HepG2 (cell line): Measurements from ENCODE around the gene BCL2L2. TPM values are rescaled to one million over a fixed set of nuclear protein-coding genes. Genes with fewer than 3 reads are reported as not detected.
A peak's percentile ranks its signal among the peaks of the same experiment; 100 is the strongest.

Experiments used
- ATAC-seq: fragments of 200-7000 bp; cut with Tn5 transposase; 3 replicates; pipeline ENCODE4 v1.9.1; 2020; ENCODE audit warnings: mild to moderate bottlenecking, moderate library complexity
- Bru-seq: library from RNA; stranded (reverse); fragments of 400-500 nt; gene quantifications from one replicate; lab custom pipeline; 2021; lab: Mats Ljungman, UMichigan
- BruChase-seq, 2 experiments: library from RNA; stranded (reverse); fragments of 400-500 nt; gene quantifications; one replicate each; lab custom pipeline; 2021; lab: Mats Ljungman, UMichigan
- BruUV-seq: library from RNA; stranded (reverse); fragments of 400-500 nt; replicated peaks from 2 replicates; lab custom pipeline; 2021; lab: Mats Ljungman, UMichigan
- CTCF ChIA-PET: fragments of 300-600 bp; formaldehyde crosslinking; extraction: SDS; loops from one replicate; lab custom pipeline; 2021; ENCODE audit warnings: low total read pairs, inconsistent platforms, low intra/inter-chr PET ratio; lab: Yijun Ruan, JAX
- POLR2A ChIA-PET: fragments of 350-600 bp; sonication (Branson Sonifier 250); formaldehyde crosslinking; loops from one replicate; lab custom pipeline; 2020; ENCODE audit warnings: antibody characterized with exemption, inconsistent platforms; lab: Yijun Ruan, JAX
- DNase-seq: peaks from one replicate; pipeline ENCODE4 v3.0.0-alpha.2; 2015; ENCODE audit warnings: low spot score
- FAIRE-seq: peaks from 3 replicates; lab custom pipeline; 2011; peaks lifted over from hg19 to GRCh38; lab: Jason Lieb, UNC
- H2AFZ ChIP-seq: one replicate; pipeline ENCODE4 v1.6.1; 2011; ENCODE audit warnings: low read length, inconsistent platforms
- H3K27ac ChIP-seq: fragments of 300-600 bp; 3 replicates; pipeline ENCODE4 v1.8.0; 2011; ENCODE audit warnings: mixed run types, mild to moderate bottlenecking, mixed read lengths, low read length, inconsistent platforms; ENCODE audit not compliant: insufficient read depth; ENCODE audit errors: extremely low read length
- H3K27me3 ChIP-seq, 2 experiments: fragments of 200-600 bp in 1 of 2; 2 replicates in 1 of 2; 3 replicates in 1 of 2; pipeline versions ENCODE4 v1.6.0 to v1.8.0; 2011; ENCODE audit warnings: low read length in 2 of 2, mild to moderate bottlenecking in 2 of 2, moderate library complexity in 2 of 2, inconsistent platforms in 1 of 2; ENCODE audit not compliant: insufficient read depth in 2 of 2, control insufficient read depth in 1 of 2
- H3K36me3 ChIP-seq, 2 experiments: fragments of 200-600 bp in 1 of 2; replicated peaks in 1 of 2; 2 replicates in 1 of 2; 3 replicates in 1 of 2; pipeline versions ENCODE4 v1.5.1 to v1.8.0; 2011; ENCODE audit warnings: low read length in 2 of 2, inconsistent platforms in 1 of 2; ENCODE audit not compliant: insufficient read depth in 2 of 2, control insufficient read depth in 1 of 2
- H3K4me1 ChIP-seq: 2 replicates; pipeline ENCODE4 v1.5.1; 2012; ENCODE audit warnings: low read length, inconsistent platforms; ENCODE audit not compliant: insufficient read depth
- H3K4me2 ChIP-seq: 2 replicates; pipeline ENCODE4 v1.6.0; 2011; ENCODE audit warnings: low read depth, low read length, inconsistent platforms
- H3K4me3 ChIP-seq, 3 experiments: fragments of 200-600 bp in 1 of 3; sonication (generic), shearing (Covaris generic) in 1 of 3; replicated peaks in 1 of 3; 2 replicates each; pipeline ENCODE4 v1.5.1; 2011 to 2016; ENCODE audit warnings: low read length in 3 of 3, inconsistent platforms in 2 of 3, low read depth in 2 of 3, mild to moderate bottlenecking in 2 of 3, control low read depth in 1 of 3, mixed read lengths in 1 of 3; ENCODE audit not compliant: insufficient read depth in 1 of 3
- H3K79me2 ChIP-seq: one replicate; pipeline ENCODE4 v1.6.1; 2011; ENCODE audit warnings: low read length, inconsistent platforms; ENCODE audit not compliant: insufficient read depth
- H3K9ac ChIP-seq: 2 replicates; pipeline ENCODE4 v1.6.0; 2011; ENCODE audit warnings: mild to moderate bottlenecking, low read depth, low read length, inconsistent platforms; ENCODE audit not compliant: insufficient read depth
- H3K9me3 ChIP-seq: 2 replicates; pipeline ENCODE4 v1.5.1; 2012; ENCODE audit warnings: mild to moderate bottlenecking, low read length
- H4K20me1 ChIP-seq: 2 replicates; pipeline ENCODE4 v1.6.0; 2011; ENCODE audit warnings: inconsistent platforms, mild to moderate bottlenecking, low read length, moderate library complexity; ENCODE audit not compliant: insufficient read depth
- HOXA7 ChIP-seq: sonication (generic); formaldehyde crosslinking; IDR thresholded peaks from 2 replicates; pipeline ENCODE4 v1.8.1; 2022; ENCODE audit warnings: mild to moderate bottlenecking, missing genetic modification reagents, moderate library complexity
- KLF15 ChIP-seq: sonication (generic); formaldehyde crosslinking; IDR thresholded peaks from 2 replicates; pipeline ENCODE4 v1.8.1; 2023; ENCODE audit warnings: borderline replicate concordance, mild to moderate bottlenecking, inconsistent platforms, missing genetic modification reagents, mixed read lengths
- PCBP2 ChIP-seq: fragments of 200-400 bp; formaldehyde crosslinking; optimal IDR thresholded peaks from 2 replicates; pipeline ENCODE3; 2018; ENCODE audit warnings: low read length, low read depth; ENCODE audit not compliant: poor library complexity, severe bottlenecking
- RXRB ChIP-seq: IDR thresholded peaks from 2 replicates; pipeline ENCODE4 v1.6.1; 2016; ENCODE audit warnings: borderline replicate concordance, missing genetic modification reagents, missing compliant biosample characterization
- SMAD3 ChIP-seq: sonication (generic); formaldehyde crosslinking; IDR thresholded peaks from 2 replicates; pipeline ENCODE4 v1.4.0; 2020; ENCODE audit warnings: missing genetic modification reagents
- THAP7 ChIP-seq: sonication (generic); formaldehyde crosslinking; IDR thresholded peaks from 2 replicates; pipeline ENCODE4 v1.8.1; 2023; ENCODE audit warnings: mild to moderate bottlenecking, missing genetic modification reagents
- ZBTB37 ChIP-seq: sonication (generic); formaldehyde crosslinking; IDR thresholded peaks from 2 replicates; pipeline ENCODE4 v1.4.0; 2020; ENCODE audit warnings: mild to moderate bottlenecking, missing genetic modification reagents
- ZBTB4 ChIP-seq: sonication (generic); formaldehyde crosslinking; IDR thresholded peaks from 2 replicates; pipeline ENCODE4 v1.4.0; 2020; ENCODE audit warnings: missing genetic modification reagents, mild to moderate bottlenecking, borderline replicate concordance
- ZEB1 ChIP-seq: IDR thresholded peaks from 2 replicates; pipeline ENCODE4 v1.6.1; 2012; ENCODE audit warnings: mild to moderate bottlenecking, low read depth, inconsistent platforms; ENCODE audit not compliant: insufficient replicate concordance
- ZNF510 ChIP-seq: sonication (generic); formaldehyde crosslinking; IDR thresholded peaks from 2 replicates; pipeline ENCODE4 v1.4.0; 2020; ENCODE audit warnings: low read depth, mild to moderate bottlenecking, missing genetic modification reagents
- WGBS: methylation state at CpG from one replicate; pipeline ENCODE4 v1.1.6; 2017; ENCODE audit warnings: low lambda C conversion rate; 5-methylcytosine and 5-hydroxymethylcytosine counted together
- in situ Hi-C: cut with HindIII; loops from 2 replicates; pipeline ENCODE4 v1.10.0; 2017; ENCODE audit warnings: low pct_unique_long_range_greater_than_20kb; ENCODE audit not compliant: extremely low pct_ligation_motif_present
- intact Hi-C: fragments of 100-400 bp; cut with micrococcal nuclease; formaldehyde crosslinking; loops from one replicate; pipeline ENCODE4 v1.10.0; 2022; ENCODE audit not compliant: unreplicated experiment
- long read RNA-seq, 2 experiments: library from RNA in 1 of 2; library from polyadenylated mRNA in 1 of 2; stranded (forward) in 1 of 2; unstranded in 1 of 2; transcript quantifications; one replicate each; pipeline ENCODE4 v2.0.0, GENCODE V29; 2019 to 2022
- polyA minus RNA-seq, 3 experiments: library from RNA; depleted of rRNA, polyadenylated mRNA; stranded (reverse); fragments of >200 nt; gene quantifications; 2 replicates each; pipeline ENCODE4 v1.2.3, GENCODE V29; 2011; ENCODE audit warnings: low replicate concordance in 1 of 3
- polyA plus RNA-seq, 8 experiments: library from polyadenylated mRNA; depleted of rRNA in 3 of 8; stranded (reverse) in 7 of 8; unstranded in 1 of 8; fragments of >200 nt; fragmentation: Illumina TruSeq in 4 of 8; extraction: Trizol in 4 of 8; gene quantifications; 2 replicates each; pipeline versions ENCODE4 v1.2.1 to v1.2.3, GENCODE V29; 2011 to 2016; ENCODE audit warnings: low read depth in 4 of 8, missing spikeins in 1 of 8, mixed read lengths in 1 of 8; ENCODE audit not compliant: insufficient read depth in 1 of 8
- total RNA-seq, 5 experiments: library from RNA; depleted of rRNA; stranded (reverse); fragments of >200 nt; fragmentation: Illumina TruSeq; extraction: Trizol; gene quantifications; 2 replicates each; pipeline ENCODE4 v1.2.3, GENCODE V29; 2016; ENCODE audit warnings: low read depth in 1 of 5

Gene BCL2L2
- total RNA-seq (2016; rRNA removed; fragmentation: Illumina TruSeq; extraction: Trizol) = 26.6 and 28.1 TPM in 2 replicates
- 5.8 and 7.1 TPM in 2 replicates for total RNA-seq (2016; cell fraction: cytosol; rRNA removed; fragmentation: Illumina TruSeq; extraction: Trizol; ENCODE audit: low read depth)
- 23.5 and 29.8 TPM in 2 replicates for total RNA-seq (2016; cell fraction: insoluble cytoplasmic fraction; rRNA removed; fragmentation: Illumina TruSeq; extraction: Trizol)
- total RNA-seq (2016; cell fraction: membrane; rRNA removed; fragmentation: Illumina TruSeq; extraction: Trizol) = 24.4 and 25.0 TPM in 2 replicates
- 38.0 and 39.0 TPM in 2 replicates for total RNA-seq (2016; cell fraction: nucleus; rRNA removed; fragmentation: Illumina TruSeq; extraction: Trizol)
- polyA plus RNA-seq (2011; rRNA removed) = 49.8 and 58.5 TPM in 2 replicates
- 47.5 and 52.5 TPM in 2 replicates for polyA plus RNA-seq (2011; cell fraction: cytosol; rRNA removed)
- polyA plus RNA-seq (2011; cell fraction: nucleus; rRNA removed) = 125 and 134 TPM in 2 replicates
- 58.4 and 61.4 TPM in 2 replicates for polyA plus RNA-seq (2012)
- polyA plus RNA-seq (2016; cell fraction: cytosol; fragmentation: Illumina TruSeq; extraction: Trizol; ENCODE audit: low read depth) = 5.0 and 5.6 TPM in 2 replicates
- polyA plus RNA-seq (2016; cell fraction: insoluble cytoplasmic fraction; fragmentation: Illumina TruSeq; extraction: Trizol; ENCODE audit: low read depth) = 24.9 and 26.1 TPM in 2 replicates
- polyA plus RNA-seq (2016; cell fraction: membrane; fragmentation: Illumina TruSeq; extraction: Trizol; ENCODE audit: low read depth) = 16.9 and 17.1 TPM in 2 replicates
- 62.1 and 68.2 TPM in 2 replicates for polyA plus RNA-seq (2016; cell fraction: nucleus; fragmentation: Illumina TruSeq; extraction: Trizol; ENCODE audit: insufficient read depth, low read depth)
- polyA minus RNA-seq (2011; rRNA and poly(A)+ RNA removed; ENCODE audit: low replicate concordance) = 14.9 and 41.6 TPM in 2 replicates
- polyA minus RNA-seq (2011; cell fraction: cytosol; rRNA and poly(A)+ RNA removed) = 15.1 and 17.5 TPM in 2 replicates
- polyA minus RNA-seq (2011; cell fraction: nucleus; rRNA and poly(A)+ RNA removed) = 64.5 and 72.0 TPM in 2 replicates
- percentile 99 among the genes with signal in this experiment for Bru-seq, nascent RNA
- percentile 99 among the genes with signal in this experiment for BruChase-seq, experiment 1, labeled RNA remaining after a 6-hour chase
- BruChase-seq, experiment 2, labeled RNA remaining after a 2-hour chase = percentile 99 among the genes with signal in this experiment
- long read RNA-seq, experiment 1, partial matches to known transcripts = 0 of 1 reads
- long read RNA-seq, experiment 1, other reads (novel, unspliced or antisense) = 1 of 1 reads
- long read RNA-seq, experiment 2, transcript BCL2L2-201 (4 exons, 3,605 nt) = major isoform, 5 of 16 reads
- long read RNA-seq, experiment 2, partial matches to known transcripts = 8 of 16 reads
- long read RNA-seq, experiment 2, other reads (novel, unspliced or antisense) = 3 of 16 reads

GRCh38 chr14:23306412-23307145, at the start of gene BCL2L2:
Gene BCL2L2 (plus strand): TSS chr14:23306833. CDS start chr14:23307768, 935 bp downstream.
- Histone ChIP-seq H3K4me1 (peaks cover 60% of the 10 kb centered on the region), H3K79me2 (peaks cover 34% of the 10 kb centered on the region), H3K9me3 (no peaks in the 10 kb centered on the region), H3K36me3 (peaks cover 27 to 35% of the 10 kb centered on the region in 2 experiments), H3K4me3 (peak within 1 kb of the TSS; percentile 95 to 99 (median 96)), H3K9ac (peak within 1 kb of the TSS; percentile 99), H3K27me3 (no peaks in the 10 kb centered on the region; a peak in 1 of 5 replicates), H2AFZ (peak within 1 kb of the TSS; percentile 90), H3K27ac (peak within 1 kb of the TSS; percentile 87), H4K20me1 (no peaks in the 10 kb centered on the region), H3K4me2 (peak within 1 kb of the TSS; percentile 96)
- intact Hi-C loops = loop anchor here (1.0 to 10.0 kb wide), 4 partner anchors 15 to 988 kb away; partner anchors contain the start of genes AJUBA, DCAF11, DHRS1 and NOP9
- peak; percentile 83 for FAIRE-seq
- in situ Hi-C loops = loop anchor here (25.0 kb wide), 1 partner anchor 831 kb away; the partner anchor contains the start of genes EMC9, FITM1, PSME1 and PSME2
- ChIA-PET POLR2A (interaction anchor here (0.6 to 18.7 kb wide), 39 partner anchors 12 to 1530 kb away, joined by 3 to 1053 read pairs (median 4); partner anchors contain the start of genes ACIN1, C14orf119, CBLN3 and CHMP4A), CTCF (interaction anchor here (1.3 kb wide), 1 partner anchor 15 kb away, joined by 4 read pairs; the partner anchor contains the start of gene PABPN1)
- ATAC-seq = peak; percentile 76
- WGBS = 1% methylated on average over 24 of the region's 24 CpGs
- peak; percentile 98 for DNase-seq
- BruUV-seq = no TSS peak
- TF ChIP-seq SMAD3 (CRISPR knock-in tag) = peak; percentile 54
- peak; percentile 91 for TF ChIP-seq THAP7 (CRISPR knock-in tag)
- TF ChIP-seq PCBP2 = peak; percentile 100
- peak; percentile 94; the same call in 1 of the 2 replicates for TF ChIP-seq ZNF510 (CRISPR knock-in tag)
- TF ChIP-seq KLF15 (CRISPR knock-in tag) = peak; percentile 93
- peak; percentile 87 for TF ChIP-seq ZBTB37
- peak; percentile 89 for TF ChIP-seq ZBTB4
- TF ChIP-seq RXRB (CRISPR knock-in tag) = peak; percentile 96; the same call in 1 of the 2 replicates
- TF ChIP-seq HOXA7 (CRISPR knock-in tag) = no peak
- no peak for TF ChIP-seq ZEB1
